Stimulated activated naive CD8-positive, alpha-beta T cell treated with anti-CD3 and anti-CD28 coated beads, Interleukin-15, Interleukin-2, amounts not matched to agents 100 U/mL and 50 U/mL, for 24 hours (primary cell): Measurements from ENCODE around the gene CXorf51A.
"Not testable (repeated sequence)": the region's sequence is repeated elsewhere in the genome, so short reads cannot be mapped to it uniquely, and the experiment has no call there.

ENCODE experiments used
- ATAC-seq: fragments of 150-1000 bp; cut with Tn5 transposase; one replicate; pipeline ENCODE4 v1.10.0; 2021
- DNase-seq: peaks from one replicate; pipeline ENCODE4 v3.0.0; 2021

The CXorf51A gene

GRCh38 chrX:146814644-146815043 lies at the start of gene CXorf51A:
Gene CXorf51A (minus strand): TSS chrX:146814744. CDS start chrX:146814723, 21 bp downstream.
- not testable (repeated sequence) for ATAC-seq, DNase-seq

GRCh38 chrX:146863566-146863965 lies 49.0 kb upstream of the CXorf51A start:
- ATAC-seq (no peak), DNase-seq (no peak)

GRCh38 chrX:146854281-146854680 lies 39.7 kb upstream of the CXorf51A start:
- DNase-seq, result no peak
- ATAC-seq, result no peak

GRCh38 chrX:146831994-146832393 lies 17.4 kb upstream of the CXorf51A start:
- no peak for ATAC-seq
- no peak for DNase-seq

- not testable (repeated sequence) for ATAC-seq, DNase-seq
Measured at GRCh38 chrX:146809471-146809870, 5.1 kb downstream of the CXorf51A start, which contains the start of gene CXorf51B. Gene CXorf51B (plus strand): TSS chrX:146809771. CDS start chrX:146809792, 21 bp downstream.
